Measurements from ENCODE around the gene HENMT1.
A peak's percentile ranks its signal among the peaks of the same experiment; 100 is the strongest.
"Not testable (repeated sequence)": the region's sequence is repeated elsewhere in the genome, so short reads cannot be mapped to it uniquely, and the experiment has no call there.

Gene HENMT1

GRCh38 chr1:108670131-108670773 lies 9.4 kb upstream of the HENMT1 start:
- no peak for DNase-seq

- no peak for DNase-seq
These were observed 8.8 kb upstream of the HENMT1 start for GRCh38 chr1:108669679-108670078.

GRCh38 chr1:108668777-108669176 lies 7.9 kb upstream of the HENMT1 start:
- no peak for DNase-seq

- DNase-seq: not testable (repeated sequence)
These were observed 6.5 kb upstream of the HENMT1 start for GRCh38 chr1:108667422-108667821.

GRCh38 chr1:108665771-108666170 lies 4.9 kb upstream of the HENMT1 start:
- DNase-seq: no peak

- DNase-seq: no peak
These were observed 4.2 kb upstream of the HENMT1 start for GRCh38 chr1:108665067-108665466.

- no peak for DNase-seq
These were observed 3.6 kb upstream of the HENMT1 start for GRCh38 chr1:108664481-108664880.

GRCh38 chr1:108663074-108663473 lies 2.2 kb upstream of the HENMT1 start:
- no peak for DNase-seq

- no peak for DNase-seq
These were observed 3.4 kb downstream of the HENMT1 start for GRCh38 chr1:108657356-108658080.

GRCh38 chr1:108653431-108654105 lies 7.3 kb downstream of the HENMT1 start:
- peak; percentile 32 for DNase-seq

GRCh38 chr1:108646648-108647269 lies 14.1 kb downstream of the HENMT1 start:
- peak; percentile 92 for DNase-seq

- DNase-seq: no peak
These were observed 14.6 kb downstream of the HENMT1 start for GRCh38 chr1:108646265-108646647.

GRCh38 chr1:108645564-108646184 lies 15.2 kb downstream of the HENMT1 start:
- DNase-seq: peak; percentile 34

GRCh38 chr1:108644984-108645383 lies 15.9 kb downstream of the HENMT1 start:
- peak; percentile 73 for DNase-seq

- DNase-seq: peak; percentile 78
These were observed 17.2 kb downstream of the HENMT1 start for GRCh38 chr1:108643492-108644335.

- DNase-seq: not testable (repeated sequence)
These were observed 20.0 kb downstream of the HENMT1 start for GRCh38 chr1:108640863-108641262.

- peak; percentile 63 for DNase-seq
These were observed 20.9 kb downstream of the HENMT1 start for GRCh38 chr1:108639899-108640560.

GRCh38 chr1:108636876-108637275 lies 24.0 kb downstream of the HENMT1 start:
- no peak for DNase-seq

- no peak for DNase-seq
These were observed 26.4 kb downstream of the HENMT1 start for GRCh38 chr1:108634521-108634920.

- DNase-seq: no peak
These were observed 32.2 kb downstream of the HENMT1 start for GRCh38 chr1:108628665-108629064.

GRCh38 chr1:108627951-108628350 lies 32.9 kb downstream of the HENMT1 start:
- no peak for DNase-seq

GRCh38 chr1:108627256-108627655 lies 33.6 kb downstream of the HENMT1 start:
- DNase-seq: no peak
